HG03064 (cell line): Measurements from ENCODE around the gene GGTLC3.
"Not testable (repeated sequence)": the region's sequence is repeated elsewhere in the genome, so short reads cannot be mapped to it uniquely, and the experiment has no call there.

Experiments used
- ATAC-seq: cut with Tn5 transposase; IDR thresholded peaks from one replicate; pipeline ENCODE4 v1.9.1; 2021; ENCODE audit warnings: low read depth; ENCODE audit not compliant: unreplicated experiment

The GGTLC3 gene

DNA sequence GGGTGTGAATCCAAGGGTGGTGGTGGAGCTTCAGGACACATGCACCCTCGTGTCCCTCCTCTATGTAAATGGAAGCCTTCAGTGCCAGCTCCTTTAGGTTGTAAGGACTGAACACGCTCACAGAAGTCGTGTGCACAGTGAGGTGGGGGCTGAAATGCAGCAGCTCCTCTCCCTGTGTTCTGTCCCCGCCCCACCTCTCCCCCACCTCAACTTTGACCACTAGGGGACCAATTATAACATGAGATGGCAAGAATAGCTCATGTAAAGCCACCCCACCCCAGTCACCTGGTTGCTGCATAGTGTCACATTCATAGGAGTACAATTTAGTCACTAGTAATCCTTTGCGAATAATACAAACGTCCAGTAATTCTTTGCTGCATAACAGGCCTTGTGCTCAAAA lies 4.8 kb upstream of the GGTLC3 start:
- ATAC-seq: not testable (repeated sequence)

DNA sequence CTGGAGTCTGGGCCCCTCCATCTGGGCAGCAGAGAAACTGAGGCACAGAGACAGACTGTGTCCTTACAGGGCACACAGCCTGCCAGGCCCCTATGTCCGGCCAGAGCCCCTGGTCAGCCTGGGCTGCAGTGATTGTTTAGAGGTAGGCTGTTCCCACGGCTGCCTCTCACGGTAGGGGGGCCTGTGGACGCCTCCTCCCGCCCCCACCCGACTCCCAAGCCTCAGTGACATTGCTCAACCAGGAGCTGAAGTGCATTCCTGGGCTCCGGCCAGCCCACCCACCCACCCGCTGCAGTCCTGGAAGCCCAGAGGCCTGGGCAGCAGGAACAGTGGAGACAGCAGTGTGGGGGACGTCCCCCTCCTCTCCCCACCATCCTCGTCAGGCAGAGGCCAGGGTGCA lies 4.5 kb downstream of the GGTLC3 start:
- not testable (repeated sequence) for ATAC-seq

DNA sequence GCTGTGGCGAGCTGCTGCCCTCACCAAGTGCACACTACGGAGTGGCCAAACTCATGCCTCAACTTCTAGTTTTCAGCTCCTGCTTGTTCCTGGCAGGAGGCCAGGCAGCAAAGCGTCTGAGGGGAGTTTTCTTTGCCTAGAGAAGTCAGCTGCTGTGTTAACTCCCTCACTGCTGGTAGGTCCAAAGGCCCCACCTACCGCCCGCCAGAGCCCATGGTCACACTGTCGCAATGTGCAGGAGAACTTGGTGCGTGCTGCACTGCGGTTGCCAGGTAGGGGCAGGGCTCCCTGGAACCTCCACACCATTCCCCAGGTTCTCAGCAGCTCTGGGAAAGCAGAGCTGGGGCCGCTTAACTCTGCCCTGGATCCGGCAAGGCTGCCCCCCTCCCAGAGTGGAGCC lies 5.6 kb downstream of the GGTLC3 start:
- not testable (repeated sequence) for ATAC-seq

DNA sequence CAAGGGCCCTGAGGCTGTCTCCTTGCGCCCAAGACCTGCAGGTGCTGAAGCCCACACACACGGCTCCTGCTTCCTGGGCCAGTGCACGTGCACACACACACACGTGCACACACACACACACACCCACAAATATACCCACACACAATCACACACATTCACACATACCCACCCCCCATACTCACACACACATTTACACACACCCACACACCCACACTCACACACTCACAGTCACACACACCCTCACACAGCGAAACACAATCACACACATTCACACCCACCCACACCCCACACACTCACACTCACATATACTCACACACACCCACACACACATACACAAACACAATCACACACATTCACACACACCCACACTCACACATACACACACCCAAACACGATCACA lies 6.6 kb downstream of the GGTLC3 start:
- not testable (repeated sequence) for ATAC-seq

DNA sequence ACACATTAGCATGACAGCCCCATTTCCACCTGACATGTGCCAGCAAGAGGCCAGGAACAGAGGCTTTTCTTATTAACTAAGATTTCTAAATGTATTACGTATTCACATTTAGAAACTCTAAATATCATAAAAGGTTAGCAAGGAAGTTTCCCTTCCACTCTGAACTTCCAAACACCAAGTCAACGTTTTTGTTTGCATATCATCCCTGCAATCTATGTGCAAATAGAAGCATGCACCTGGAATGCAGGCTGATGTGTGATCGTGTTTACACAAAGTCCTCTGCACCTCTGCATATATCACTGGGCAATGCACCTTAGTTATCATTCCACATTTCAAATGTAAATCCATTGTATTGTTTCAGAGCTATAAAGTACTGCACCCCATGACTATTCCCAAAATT lies 21.7 kb downstream of the GGTLC3 start:
- ATAC-seq: not testable (repeated sequence)
